HCT116 (cell line): ENCODE results near the gene EPHA4. TPM values are rescaled to one million over a fixed set of nuclear protein-coding genes. Genes with fewer than 3 reads are reported as not detected.

Experiments used
- ATAC-seq: fragments of 200-7000 bp; cut with Tn5 transposase; 2 replicates; pipeline ENCODE4 v1.9.1; 2020; ENCODE audit warnings: mild to moderate bottlenecking, moderate library complexity
- BruUV-seq: library from RNA; stranded (reverse); fragments of 400-500 nt; replicated peaks from 2 replicates; lab custom pipeline; 2021; lab: Mats Ljungman, UMichigan
- CTCF ChIA-PET: fragments of 300-600 bp; sonication (Branson Sonifier 250); formaldehyde crosslinking; loops from one replicate; lab custom pipeline; 2021; ENCODE audit warnings: antibody characterized with exemption; lab: Charles Lee
- POLR2A ChIA-PET: fragments of 300-600, 350-600 bp; sonication (Branson Sonifier 250); formaldehyde crosslinking; loops from one replicate; lab custom pipeline; 2021; ENCODE audit warnings: antibody characterized with exemption; lab: Charles Lee
- RAD21 ChIA-PET, 2 experiments: fragments of 300-600 bp; sonication (Branson Sonifier 250); formaldehyde crosslinking; loops; one replicate each; lab custom pipeline; 2023; ENCODE audit warnings: low total read pairs in 2 of 2; ENCODE audit not compliant: uncharacterized antibody in 2 of 2, unreplicated experiment in 2 of 2, low non-redundant PET in 1 of 2; lab: Charles Lee
- DNase-seq: peaks from one replicate; pipeline ENCODE4 v3.0.0-alpha.2; 2010; ENCODE audit warnings: low read depth, low spot score
- H2AFZ ChIP-seq: fragments of 200-600 bp; shearing (Covaris generic), sonication (generic); 2 replicates; pipeline ENCODE4 v1.6.1; 2017; ENCODE audit warnings: low read depth, mixed run types, mixed read lengths, antibody characterized with exemption, low read length; ENCODE audit not compliant: poor library complexity, severe bottlenecking
- H3K27ac ChIP-seq: 2 replicates; pipeline ENCODE4 v1.5.1; 2012; ENCODE audit warnings: low read depth, low read length
- H3K27me3 ChIP-seq: fragments of 200-600 bp; sonication (generic); 2 replicates; pipeline ENCODE4 v1.6.1; 2016; ENCODE audit warnings: mixed run types, low read length, mixed read lengths; ENCODE audit not compliant: insufficient read depth
- H3K36me3 ChIP-seq, 2 experiments: fragments of 200-500 bp in 1 of 2; fragments of 200-600 bp in 1 of 2; sonication (Bioruptor generic) in 1 of 2; sonication (generic) in 1 of 2; 2 replicates each; pipeline versions ENCODE4 v1.5.1 to v1.6.1; 2014 to 2016; ENCODE audit warnings: low read length in 2 of 2, inconsistent platforms in 1 of 2, mixed read lengths in 1 of 2, mixed run types in 1 of 2; ENCODE audit not compliant: insufficient read depth in 2 of 2, control insufficient read depth in 1 of 2
- H3K4me1 ChIP-seq, 2 experiments: fragments of 200-600 bp in 1 of 2; sonication (generic) in 1 of 2; 2 replicates each; pipeline versions ENCODE4 v1.5.1 to v1.6.1; 2012 to 2017; ENCODE audit warnings: low read length in 2 of 2, inconsistent platforms in 1 of 2, mild to moderate bottlenecking in 1 of 2, mixed read lengths in 1 of 2, mixed run types in 1 of 2, moderate library complexity in 1 of 2; ENCODE audit not compliant: insufficient read depth in 2 of 2, control insufficient read depth in 1 of 2
- H3K4me2 ChIP-seq: fragments of 200-600 bp; sonication (generic); 2 replicates; pipeline ENCODE4 v1.6.1; 2017; ENCODE audit warnings: mixed run types, low read length, mixed read lengths
- H3K4me3 ChIP-seq, 2 experiments: fragments of 200-600 bp in 1 of 2; sonication (generic) in 1 of 2; replicated peaks in 1 of 2; 2 replicates each; pipeline ENCODE4 v1.5.1; 2011 to 2016; ENCODE audit warnings: low read length in 2 of 2, control low read depth in 1 of 2, low read depth in 1 of 2, mild to moderate bottlenecking in 1 of 2, mixed read lengths in 1 of 2, mixed run types in 1 of 2
- H3K79me2 ChIP-seq: fragments of 200-600 bp; sonication (generic); 2 replicates; pipeline ENCODE4 v1.6.1; 2017; ENCODE audit warnings: mild to moderate bottlenecking, mixed run types, low read length, moderate library complexity, mixed read lengths; ENCODE audit not compliant: insufficient read depth
- H3K9ac ChIP-seq: fragments of 200-600 bp; sonication (generic); 2 replicates; pipeline ENCODE4 v1.6.1; 2016; ENCODE audit warnings: low read length, mixed read lengths
- H3K9me2 ChIP-seq: fragments of 200-600 bp; sonication (generic), shearing (Covaris generic); 2 replicates; pipeline ENCODE4 v1.6.1; 2017; ENCODE audit warnings: mixed run types, mild to moderate bottlenecking, moderate library complexity; ENCODE audit not compliant: insufficient read depth
- H3K9me3 ChIP-seq, 2 experiments: fragments of 200-500 bp in 1 of 2; fragments of 200-600 bp in 1 of 2; sonication (Bioruptor generic) in 1 of 2; sonication (generic) in 1 of 2; 2 replicates each; pipeline ENCODE4 v1.6.1; 2014 to 2017; ENCODE audit warnings: low read length in 2 of 2, mixed read lengths in 2 of 2, inconsistent platforms in 1 of 2, low read depth in 1 of 2, mild to moderate bottlenecking in 1 of 2, mixed run types in 1 of 2, moderate library complexity in 1 of 2; ENCODE audit not compliant: control insufficient read depth in 1 of 2, insufficient read depth in 1 of 2
- H4K20me1 ChIP-seq: fragments of 200-600 bp; sonication (generic), shearing (Covaris generic); 2 replicates; pipeline ENCODE4 v1.6.1; 2017; ENCODE audit warnings: mixed run types, mild to moderate bottlenecking, moderate library complexity; ENCODE audit not compliant: insufficient read depth
- CBX3 ChIP-seq: IDR thresholded peaks from 2 replicates; pipeline ENCODE4 v1.6.1; 2012; ENCODE audit warnings: low read depth
- CEBPB ChIP-seq: IDR thresholded peaks from 2 replicates; pipeline ENCODE4 v1.6.1; 2012; ENCODE audit warnings: low read depth
- ELF1 ChIP-seq: IDR thresholded peaks from 2 replicates; pipeline ENCODE4 v1.6.1; 2012; ENCODE audit warnings: low read depth, borderline replicate concordance
- EZH2 ChIP-seq: fragments of 200-600 bp; sonication (generic); IDR thresholded peaks from 2 replicates; pipeline ENCODE4 v1.6.1; 2017; ENCODE audit warnings: antibody characterized with exemption, mixed run types
- EZH2phosphoT487 ChIP-seq: fragments of 200-600 bp; IDR thresholded peaks from 2 replicates; pipeline ENCODE4 v1.6.1; 2018; ENCODE audit warnings: antibody characterized with exemption, borderline replicate concordance
- JUND ChIP-seq: IDR thresholded peaks from 2 replicates; pipeline ENCODE4 v1.6.1; 2012
- POLR2A ChIP-seq: IDR thresholded peaks from 2 replicates; pipeline ENCODE4 v1.7.0; 2011; ENCODE audit warnings: borderline replicate concordance; ENCODE audit not compliant: insufficient read depth, insufficient read length; ENCODE audit errors: extremely low read depth
- SIN3A ChIP-seq: IDR thresholded peaks from 2 replicates; pipeline ENCODE4 v1.6.1; 2012; ENCODE audit warnings: low read depth
- SRF ChIP-seq: IDR thresholded peaks from 2 replicates; pipeline ENCODE4 v1.6.1; 2012; ENCODE audit warnings: low read depth
- TCF7L2 ChIP-seq: IDR thresholded peaks from 2 replicates; pipeline ENCODE4 v1.7.0; 2011; ENCODE audit warnings: borderline replicate concordance, inconsistent platforms; ENCODE audit not compliant: insufficient read depth, insufficient read length; ENCODE audit errors: extremely low read depth
- YY1 ChIP-seq: IDR thresholded peaks from 2 replicates; pipeline ENCODE4 v1.6.1; 2011; ENCODE audit warnings: low read length, low read depth, moderate library complexity, mild to moderate bottlenecking; ENCODE audit not compliant: insufficient replicate concordance; ENCODE audit errors: extremely low read depth
- ZFX ChIP-seq: fragments of 450-650 bp; IDR thresholded peaks from 2 replicates; pipeline ENCODE4 v1.6.1; 2017
- ZNF274 ChIP-seq: fragments of 200-500 bp; sonication (Bioruptor generic); IDR thresholded peaks from 2 replicates; pipeline ENCODE4 v1.6.1; 2014; ENCODE audit warnings: mild to moderate bottlenecking, low read depth, low read length, inconsistent platforms
- intact Hi-C: fragments of 100-400 bp; cut with micrococcal nuclease; formaldehyde crosslinking; loops from 2 replicates; pipeline ENCODE4 v1.10.0; 2022
- total RNA-seq: library from RNA; stranded (reverse); gene quantifications from one replicate; pipeline ENCODE4 v1.2.1, GENCODE V29; 2021; ENCODE audit not compliant: unreplicated experiment
- TF ChIP-seq, protein P1 (sequence below): IDR thresholded peaks from 2 replicates; pipeline ENCODE4 v1.6.1; 2012
- TF ChIP-seq, protein P2 (sequence below): IDR thresholded peaks from 2 replicates; pipeline ENCODE4 v1.6.1; 2011; ENCODE audit warnings: mild to moderate bottlenecking, low read length, moderate library complexity; ENCODE audit not compliant: insufficient replicate concordance; ENCODE audit errors: extremely low read depth
- TF ChIP-seq, protein P3 (sequence below): IDR thresholded peaks from 2 replicates; pipeline ENCODE4 v1.6.1; 2012; ENCODE audit warnings: low read depth

Gene EPHA4
- total RNA-seq, 1 experiment from 2014 or later, result 3.5 TPM

DNA sequence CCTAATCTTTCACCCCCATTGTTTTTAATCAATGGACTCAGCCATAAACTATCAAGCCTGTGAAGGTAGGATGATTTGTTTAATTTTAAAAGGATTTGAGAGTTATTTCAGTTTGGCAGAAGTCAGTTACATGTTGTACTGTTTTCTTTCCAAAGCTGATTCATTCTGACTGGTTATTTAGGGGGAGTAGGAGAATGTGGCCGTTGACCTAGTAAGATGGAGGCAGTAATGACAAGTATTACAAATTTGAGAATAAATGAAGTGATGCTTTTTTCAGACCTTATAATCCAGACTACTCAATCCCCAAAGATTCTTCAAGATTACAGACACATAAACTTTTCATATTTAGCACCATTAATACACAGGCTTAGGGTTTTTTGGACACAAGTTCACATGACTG, 4.3 kb downstream of the EPHA4 start:
- CTCF ChIA-PET, result no interaction called here
- TF ChIP-seq CEBPB (no peak), ELF1 (no peak), SIN3A (no peak), ZNF274 (no peak), TCF7L2 (no peak), YY1 (no peak), POLR2A (no peak), ZFX (no peak), SRF (no peak), EZH2 (no peak), CBX3 (no peak), JUND (no peak), EZH2phosphoT487 (no peak)
- TF ChIP-seq, protein P1, sequence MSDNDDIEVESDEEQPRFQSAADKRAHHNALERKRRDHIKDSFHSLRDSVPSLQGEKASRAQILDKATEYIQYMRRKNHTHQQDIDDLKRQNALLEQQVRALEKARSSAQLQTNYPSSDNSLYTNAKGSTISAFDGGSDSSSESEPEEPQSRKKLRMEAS, result no peak
- TF ChIP-seq, protein P2, sequence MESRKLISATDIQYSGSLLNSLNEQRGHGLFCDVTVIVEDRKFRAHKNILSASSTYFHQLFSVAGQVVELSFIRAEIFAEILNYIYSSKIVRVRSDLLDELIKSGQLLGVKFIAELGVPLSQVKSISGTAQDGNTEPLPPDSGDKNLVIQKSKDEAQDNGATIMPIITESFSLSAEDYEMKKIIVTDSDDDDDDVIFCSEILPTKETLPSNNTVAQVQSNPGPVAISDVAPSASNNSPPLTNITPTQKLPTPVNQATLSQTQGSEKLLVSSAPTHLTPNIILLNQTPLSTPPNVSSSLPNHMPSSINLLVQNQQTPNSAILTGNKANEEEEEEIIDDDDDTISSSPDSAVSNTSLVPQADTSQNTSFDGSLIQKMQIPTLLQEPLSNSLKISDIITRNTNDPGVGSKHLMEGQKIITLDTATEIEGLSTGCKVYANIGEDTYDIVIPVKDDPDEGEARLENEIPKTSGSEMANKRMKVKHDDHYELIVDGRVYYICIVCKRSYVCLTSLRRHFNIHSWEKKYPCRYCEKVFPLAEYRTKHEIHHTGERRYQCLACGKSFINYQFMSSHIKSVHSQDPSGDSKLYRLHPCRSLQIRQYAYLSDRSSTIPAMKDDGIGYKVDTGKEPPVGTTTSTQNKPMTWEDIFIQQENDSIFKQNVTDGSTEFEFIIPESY, result no peak
- TF ChIP-seq, protein P3, sequence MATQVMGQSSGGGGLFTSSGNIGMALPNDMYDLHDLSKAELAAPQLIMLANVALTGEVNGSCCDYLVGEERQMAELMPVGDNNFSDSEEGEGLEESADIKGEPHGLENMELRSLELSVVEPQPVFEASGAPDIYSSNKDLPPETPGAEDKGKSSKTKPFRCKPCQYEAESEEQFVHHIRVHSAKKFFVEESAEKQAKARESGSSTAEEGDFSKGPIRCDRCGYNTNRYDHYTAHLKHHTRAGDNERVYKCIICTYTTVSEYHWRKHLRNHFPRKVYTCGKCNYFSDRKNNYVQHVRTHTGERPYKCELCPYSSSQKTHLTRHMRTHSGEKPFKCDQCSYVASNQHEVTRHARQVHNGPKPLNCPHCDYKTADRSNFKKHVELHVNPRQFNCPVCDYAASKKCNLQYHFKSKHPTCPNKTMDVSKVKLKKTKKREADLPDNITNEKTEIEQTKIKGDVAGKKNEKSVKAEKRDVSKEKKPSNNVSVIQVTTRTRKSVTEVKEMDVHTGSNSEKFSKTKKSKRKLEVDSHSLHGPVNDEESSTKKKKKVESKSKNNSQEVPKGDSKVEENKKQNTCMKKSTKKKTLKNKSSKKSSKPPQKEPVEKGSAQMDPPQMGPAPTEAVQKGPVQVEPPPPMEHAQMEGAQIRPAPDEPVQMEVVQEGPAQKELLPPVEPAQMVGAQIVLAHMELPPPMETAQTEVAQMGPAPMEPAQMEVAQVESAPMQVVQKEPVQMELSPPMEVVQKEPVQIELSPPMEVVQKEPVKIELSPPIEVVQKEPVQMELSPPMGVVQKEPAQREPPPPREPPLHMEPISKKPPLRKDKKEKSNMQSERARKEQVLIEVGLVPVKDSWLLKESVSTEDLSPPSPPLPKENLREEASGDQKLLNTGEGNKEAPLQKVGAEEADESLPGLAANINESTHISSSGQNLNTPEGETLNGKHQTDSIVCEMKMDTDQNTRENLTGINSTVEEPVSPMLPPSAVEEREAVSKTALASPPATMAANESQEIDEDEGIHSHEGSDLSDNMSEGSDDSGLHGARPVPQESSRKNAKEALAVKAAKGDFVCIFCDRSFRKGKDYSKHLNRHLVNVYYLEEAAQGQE, result no peak

More for the DNA sequence above, 4.3 kb downstream of the EPHA4 start:
- no peak for ATAC-seq
- H3K9me2 ChIP-seq, result no peaks in the 10 kb centered on the region
- H3K9me3 ChIP-seq, result no peaks in the 10 kb centered on the region
- H3K4me2 ChIP-seq, result no peak overlapping the region
- H2AFZ ChIP-seq, result no peak overlapping the region
- no TSS peak for BruUV-seq
- H3K27ac ChIP-seq, result no peak overlapping the region
- no peaks in the 10 kb centered on the region for H3K36me3 ChIP-seq
- no peaks in the 10 kb centered on the region for H4K20me1 ChIP-seq
- H3K4me1 ChIP-seq, result peaks cover 0 to 11% of the 10 kb centered on the region in 2 experiments; a peak in 2 of 4 replicates
- H3K27me3 ChIP-seq, result no peaks in the 10 kb centered on the region; the same call in 1 of the 2 replicates
- no peak for DNase-seq
- RAD21 ChIA-PET, result no interaction called here
- H3K79me2 ChIP-seq, result no peaks in the 10 kb centered on the region
- no peak overlapping the region for H3K4me3 ChIP-seq
- intact Hi-C loops, result no loop called here
- H3K9ac ChIP-seq, result no peak overlapping the region
- POLR2A ChIA-PET, result no interaction called here
